ENCODE results near the gene GPRIN2. TPM values are rescaled to one million over a fixed set of nuclear protein-coding genes. Genes with fewer than 3 reads are reported as not detected.

The GPRIN2 gene
- total and polyA plus RNA-seq, 7 experiments from 2014 or later = not detected

DNA sequence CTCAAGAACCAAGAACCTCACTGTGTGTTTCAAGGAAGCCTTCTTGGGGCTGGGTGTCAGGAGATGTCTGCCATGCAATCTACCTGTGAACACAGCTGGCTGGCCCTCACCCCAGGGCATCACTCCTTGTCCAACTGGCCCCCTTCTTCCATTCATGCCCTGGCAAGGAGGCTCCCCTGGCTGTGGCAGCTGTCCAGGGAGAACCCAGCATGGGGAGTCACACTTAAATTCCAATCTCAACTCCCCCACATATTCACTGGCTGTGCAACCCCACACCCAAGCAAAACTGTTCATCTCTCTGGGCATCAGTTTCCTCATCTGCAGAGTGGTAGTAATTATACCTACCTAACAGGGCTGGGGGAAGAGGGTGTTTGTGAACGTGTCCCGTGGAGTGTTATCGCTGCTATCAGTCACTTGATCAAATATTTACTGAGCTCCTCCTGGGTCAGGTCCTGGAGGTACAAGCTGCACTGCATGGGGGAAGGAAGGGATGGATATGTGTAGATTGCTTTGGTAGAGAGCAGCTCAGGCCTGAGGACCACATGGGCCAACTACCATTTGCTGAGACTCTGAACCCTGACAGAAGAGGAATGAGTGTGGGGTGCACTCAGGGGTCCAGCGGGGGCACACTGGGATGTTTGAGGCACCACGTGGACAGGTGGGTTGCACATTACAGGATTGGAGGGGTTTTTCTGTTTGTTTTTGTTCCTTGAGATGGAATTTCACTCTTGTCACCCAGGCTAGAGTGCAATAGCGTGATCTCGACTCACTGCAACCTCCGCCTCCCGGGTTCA, 2.1 kb upstream of the GPRIN2 start:
- peak overlapping the region in 4 of 10 donors; percentile 18 to 43 (median 42) for H3K4me3 Mint-ChIP-seq
- CTCF ChIA-PET = interaction anchor here (1.4 kb wide), 1 partner anchor 330 kb away, joined by 3 read pairs; no protein-coding TSS in a partner anchor
- no peaks in the 10 kb centered on the region for H3K9me3 Mint-ChIP-seq
- no peaks in the 10 kb centered on the region for H3K36me3 ChIP-seq (ENCODE audit: control insufficient read depth in 2 of 3, insufficient read depth in 3 of 3, low read length in 3 of 3)
- no peaks in the 10 kb centered on the region for H3K9me3 ChIP-seq (ENCODE audit: control insufficient read depth in 2 of 3, low read length in 3 of 3)
- DNase-seq (peak in 1 of 9 donors; percentile 7), ATAC-seq (no peak)
- intact Hi-C loops (cut with micrococcal nuclease) = no loop called here
- H3K4me1 Mint-ChIP-seq = peaks cover 0 to 12% (median 5%) of the 10 kb centered on the region in 7 donors
- no peak overlapping the region for H3K27ac ChIP-seq (ENCODE audit: low read depth, low read length)
- peaks cover 0 to 5% of the 10 kb centered on the region in 2 donors for H3K27me3 ChIP-seq (ENCODE audit: control insufficient read depth in 2 of 2, insufficient read depth in 2 of 2, low read length in 2 of 2)
- POLR2A ChIA-PET = no interaction called here
- H3K4me3 ChIP-seq (ENCODE audit: low read length) = no peak overlapping the region
- no peak overlapping the region for H3K27ac Mint-ChIP-seq
- H3K4me1 ChIP-seq (ENCODE audit: control insufficient read depth in 2 of 2, insufficient read depth in 2 of 2, low read length in 2 of 2) = no peaks in the 10 kb centered on the region
- H3K36me3 Mint-ChIP-seq = peaks cover 0 to 7% (median 0%) of the 10 kb centered on the region in 5 donors
- H3K27me3 Mint-ChIP-seq = peaks cover 0 to 7% (median 0%) of the 10 kb centered on the region in 5 donors

DNA sequence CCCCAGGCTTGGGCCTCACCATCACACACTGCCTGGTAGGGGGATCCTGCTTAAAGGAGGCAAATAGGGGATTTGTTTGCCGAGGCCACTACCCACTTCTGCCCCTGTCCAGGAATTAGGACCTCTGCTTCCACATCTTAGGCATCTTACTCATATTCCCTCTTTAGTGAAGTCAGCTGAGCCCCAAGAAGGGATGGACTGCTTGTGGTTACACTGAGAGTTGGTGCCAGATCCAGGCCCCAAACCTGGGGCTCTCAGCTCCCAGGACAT, 1.6 kb upstream of the GPRIN2 start:
- no peaks in the 10 kb centered on the region for H3K4me1 ChIP-seq (ENCODE audit: control insufficient read depth in 2 of 2, insufficient read depth in 2 of 2, low read length in 2 of 2)
- no peaks in the 10 kb centered on the region for H3K36me3 ChIP-seq (ENCODE audit: control insufficient read depth in 2 of 3, insufficient read depth in 3 of 3, low read length in 3 of 3)
- CTCF ChIA-PET = interaction anchor here (1.4 kb wide), 1 partner anchor 329 kb away, joined by 3 read pairs; no protein-coding TSS in a partner anchor
- Mint-ChIP-seq H3K4me3 (peak overlapping the region in 4 of 10 donors; percentile 18 to 43 (median 42)), H3K4me1 (peaks cover 0 to 12% (median 5%) of the 10 kb centered on the region in 7 donors), H3K27me3 (peaks cover 0 to 7% (median 0%) of the 10 kb centered on the region in 5 donors), H3K36me3 (peaks cover 0 to 7% (median 0%) of the 10 kb centered on the region in 5 donors), H3K27ac (no peak overlapping the region), H3K9me3 (no peaks in the 10 kb centered on the region)
- peaks cover 0 to 5% of the 10 kb centered on the region in 2 donors for H3K27me3 ChIP-seq (ENCODE audit: control insufficient read depth in 2 of 2, insufficient read depth in 2 of 2, low read length in 2 of 2)
- ATAC-seq = no peak
- H3K4me3 ChIP-seq (ENCODE audit: low read length) = no peak overlapping the region
- POLR2A ChIA-PET = no interaction called here
- intact Hi-C loops (cut with micrococcal nuclease) = no loop called here
- no peaks in the 10 kb centered on the region for H3K9me3 ChIP-seq (ENCODE audit: control insufficient read depth in 2 of 3, low read length in 3 of 3)
- DNase-seq = peak in 1 of 9 donors; percentile 3
- no peak overlapping the region for H3K27ac ChIP-seq (ENCODE audit: low read depth, low read length)

- ATAC-seq (no peak), DNase-seq (peak in 4 of 9 donors; percentile 3 to 23 (median 8))
- peaks cover 0 to 5% of the 10 kb centered on the region in 2 donors for H3K27me3 ChIP-seq (ENCODE audit: control insufficient read depth in 2 of 2, insufficient read depth in 2 of 2, low read length in 2 of 2)
- peaks cover 0 to 7% (median 0%) of the 10 kb centered on the region in 5 donors for H3K27me3 Mint-ChIP-seq
- no peaks in the 10 kb centered on the region for H3K36me3 ChIP-seq (ENCODE audit: control insufficient read depth in 2 of 3, insufficient read depth in 3 of 3, low read length in 3 of 3)
- no peak overlapping the region for H3K27ac ChIP-seq (ENCODE audit: low read depth, low read length)
- intact Hi-C loops (cut with micrococcal nuclease) = no loop called here
- peaks cover 0 to 7% (median 0%) of the 10 kb centered on the region in 5 donors for H3K36me3 Mint-ChIP-seq
- peak overlapping the region in 8 of 10 donors; percentile 15 to 70 (median 52) for H3K4me3 Mint-ChIP-seq
- no peak overlapping the region for H3K27ac Mint-ChIP-seq
- no peaks in the 10 kb centered on the region for H3K9me3 Mint-ChIP-seq
- H3K4me1 Mint-ChIP-seq = peaks cover 0 to 12% (median 5%) of the 10 kb centered on the region in 7 donors
- no peak overlapping the region for H3K4me3 ChIP-seq (ENCODE audit: low read length)
- no peaks in the 10 kb centered on the region for H3K4me1 ChIP-seq (ENCODE audit: control insufficient read depth in 2 of 2, insufficient read depth in 2 of 2, low read length in 2 of 2)
- ChIA-PET CTCF (interaction anchor here (1.4 kb wide), 1 partner anchor 328 kb away, joined by 3 read pairs; no protein-coding TSS in a partner anchor), POLR2A (no interaction called here)
- no peaks in the 10 kb centered on the region for H3K9me3 ChIP-seq (ENCODE audit: control insufficient read depth in 2 of 3, low read length in 3 of 3)
Observed at GRCh38 chr10:46557319-46558121, 1.1 kb upstream of the GPRIN2 start.

DNA sequence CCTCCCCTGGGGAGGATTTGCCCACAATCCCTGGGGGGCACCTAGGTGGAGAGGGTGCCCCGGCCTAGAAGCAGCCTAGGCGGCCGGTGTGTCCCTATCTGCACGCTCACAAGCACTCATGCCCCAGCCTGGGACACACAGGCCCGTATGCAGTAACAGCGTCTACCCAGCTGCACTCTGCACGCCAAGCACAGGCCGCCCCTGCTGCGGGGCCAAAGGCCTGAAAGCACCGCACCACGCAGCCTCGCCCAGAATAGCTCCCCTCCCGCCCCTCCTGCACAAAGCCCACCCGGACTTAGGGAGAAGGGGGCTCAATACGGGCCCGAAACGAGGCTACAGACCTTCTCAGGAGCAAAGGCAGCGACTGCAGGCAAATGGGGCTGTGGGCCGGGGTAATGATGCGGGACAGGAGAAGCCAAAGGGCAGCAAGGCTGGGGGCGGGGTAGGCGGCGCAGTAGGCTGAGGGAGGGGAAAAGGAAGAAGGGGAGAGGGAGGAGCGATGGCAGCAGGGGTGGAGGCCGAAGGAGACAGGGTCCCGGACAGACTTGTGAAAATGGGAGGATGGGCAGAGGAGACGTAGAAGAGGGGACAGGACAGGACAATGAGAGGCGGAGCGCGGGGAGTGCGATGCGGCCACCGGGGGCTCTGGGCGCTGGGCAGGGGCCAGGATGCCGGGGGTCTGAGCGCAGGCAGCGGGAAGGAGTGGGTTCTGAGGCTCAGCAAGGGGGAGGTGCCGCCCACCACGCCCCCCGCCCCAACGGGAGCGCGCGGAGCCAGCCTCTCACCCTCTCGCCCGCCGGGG, 544 bp downstream of the GPRIN2 start:
- POLR2A ChIA-PET = no interaction called here
- Histone ChIP-seq H3K36me3 (ENCODE audit: control insufficient read depth in 2 of 3, insufficient read depth in 3 of 3, low read length in 3 of 3) (no peaks in the 10 kb centered on the region), H3K27me3 (ENCODE audit: control insufficient read depth in 2 of 2, insufficient read depth in 2 of 2, low read length in 2 of 2) (peaks cover 2 to 5% of the 10 kb centered on the region in 2 donors), H3K27ac (ENCODE audit: low read depth, low read length) (no peak overlapping the region), H3K4me3 (ENCODE audit: low read length) (no peak overlapping the region), H3K9me3 (ENCODE audit: control insufficient read depth in 2 of 3, low read length in 3 of 3) (no peaks in the 10 kb centered on the region), H3K4me1 (ENCODE audit: control insufficient read depth in 2 of 2, insufficient read depth in 2 of 2, low read length in 2 of 2) (no peaks in the 10 kb centered on the region)
- Mint-ChIP-seq H3K27ac (no peak overlapping the region), H3K9me3 (no peaks in the 10 kb centered on the region), H3K27me3 (peaks cover 0 to 7% (median 0%) of the 10 kb centered on the region in 5 donors), H3K4me3 (peak overlapping the region in 7 of 10 donors; percentile 16 to 57 (median 44)), H3K4me1 (peaks cover 0 to 12% (median 5%) of the 10 kb centered on the region in 7 donors), H3K36me3 (peaks cover 0 to 7% (median 0%) of the 10 kb centered on the region in 5 donors)
- CTCF ChIA-PET = no interaction called here
- ATAC-seq (no peak), DNase-seq (peak in 4 of 9 donors; percentile 4 to 21 (median 7))
- intact Hi-C loops (cut with micrococcal nuclease) = no loop called here

- no peaks in the 10 kb centered on the region for H3K4me1 ChIP-seq (ENCODE audit: control insufficient read depth in 2 of 2, insufficient read depth in 2 of 2, low read length in 2 of 2)
- intact Hi-C loops (cut with micrococcal nuclease) = no loop called here
- ATAC-seq (no peak), DNase-seq (peak in 2 of 9 donors; percentile 0 to 7)
- Mint-ChIP-seq H3K4me1 (peaks cover 0 to 12% (median 5%) of the 10 kb centered on the region in 7 donors), H3K9me3 (no peaks in the 10 kb centered on the region), H3K27ac (no peak overlapping the region), H3K4me3 (no peak overlapping the region), H3K36me3 (peaks cover 0 to 7% (median 0%) of the 10 kb centered on the region in 5 donors), H3K27me3 (peaks cover 0 to 7% (median 0%) of the 10 kb centered on the region in 5 donors)
- no peak overlapping the region for H3K4me3 ChIP-seq (ENCODE audit: low read length)
- CTCF ChIA-PET = no interaction called here
- H3K9me3 ChIP-seq (ENCODE audit: control insufficient read depth in 2 of 3, low read length in 3 of 3) = no peaks in the 10 kb centered on the region
- H3K27me3 ChIP-seq (ENCODE audit: control insufficient read depth in 2 of 2, insufficient read depth in 2 of 2, low read length in 2 of 2) = peaks cover 2 to 5% of the 10 kb centered on the region in 2 donors
- H3K36me3 ChIP-seq (ENCODE audit: control insufficient read depth in 2 of 3, insufficient read depth in 3 of 3, low read length in 3 of 3) = no peaks in the 10 kb centered on the region
- H3K27ac ChIP-seq (ENCODE audit: low read depth, low read length) = no peak overlapping the region
- POLR2A ChIA-PET = no interaction called here
Observed at GRCh38 chr10:46555366-46555712, 1.1 kb downstream of the GPRIN2 start.

DNA sequence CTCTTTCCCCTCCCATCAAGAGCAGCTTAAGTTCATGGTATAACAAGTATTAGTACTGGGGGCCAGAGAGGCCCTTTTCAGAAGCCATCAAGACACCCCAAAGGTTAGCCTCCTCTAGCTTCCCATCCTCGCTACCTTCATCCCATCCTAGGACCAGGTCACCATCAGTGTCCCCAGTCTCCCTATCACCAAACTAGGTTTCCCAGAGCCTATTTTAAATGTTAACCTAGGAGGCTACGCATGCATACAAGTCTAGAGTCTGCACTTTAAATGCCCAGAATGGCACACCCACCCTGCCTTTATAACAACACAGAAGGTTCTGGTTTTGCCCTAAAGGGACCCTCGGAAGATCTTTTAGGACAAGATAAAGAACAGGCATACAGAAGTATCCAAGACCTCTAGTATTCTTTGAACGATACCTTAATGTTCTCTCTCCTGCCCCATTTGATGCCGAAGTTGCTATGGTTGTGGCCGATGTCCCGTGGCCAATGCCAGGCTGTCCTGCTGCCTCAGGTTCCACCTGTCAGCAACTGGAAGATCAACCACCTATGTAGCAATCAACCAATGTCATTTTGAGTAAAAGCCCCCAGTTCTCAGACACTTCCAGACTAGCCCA, 2.2 kb downstream of the GPRIN2 start:
- intact Hi-C loops (cut with micrococcal nuclease) = no loop called here

More for the DNA sequence above, 2.2 kb downstream of the GPRIN2 start:
- H3K4me3 Mint-ChIP-seq = no peak overlapping the region
- Histone ChIP-seq H3K4me3 (ENCODE audit: low read length) (no peak overlapping the region), H3K4me1 (ENCODE audit: control insufficient read depth in 2 of 2, insufficient read depth in 2 of 2, low read length in 2 of 2) (no peaks in the 10 kb centered on the region), H3K9me3 (ENCODE audit: control insufficient read depth in 2 of 3, low read length in 3 of 3) (no peaks in the 10 kb centered on the region), H3K27ac (ENCODE audit: low read depth, low read length) (no peak overlapping the region), H3K36me3 (ENCODE audit: control insufficient read depth in 2 of 3, insufficient read depth in 3 of 3, low read length in 3 of 3) (no peaks in the 10 kb centered on the region), H3K27me3 (ENCODE audit: control insufficient read depth in 2 of 2, insufficient read depth in 2 of 2, low read length in 2 of 2) (peaks cover 2 to 5% of the 10 kb centered on the region in 2 donors)
- H3K9me3 Mint-ChIP-seq = no peaks in the 10 kb centered on the region
- H3K27ac Mint-ChIP-seq = no peak overlapping the region
- peaks cover 0 to 12% (median 5%) of the 10 kb centered on the region in 7 donors for H3K4me1 Mint-ChIP-seq
- POLR2A ChIA-PET = no interaction called here
- CTCF ChIA-PET = no interaction called here
- ATAC-seq (no peak), DNase-seq (peak in 1 of 9 donors; percentile 5)
- peaks cover 0 to 7% (median 0%) of the 10 kb centered on the region in 5 donors for H3K36me3 Mint-ChIP-seq
- H3K27me3 Mint-ChIP-seq = peaks cover 0 to 7% (median 0%) of the 10 kb centered on the region in 5 donors

Data from naive thymus-derived CD4-positive, alpha-beta T cell (primary cell).